Muscle layer of duodenum (tissue), 2 donors: ENCODE results near the gene C1orf159.

Experiments
- H3K27ac ChIP-seq: one replicate; pipeline ENCODE4 v1.7.0; 2013; ENCODE audit warnings: mild to moderate bottlenecking, low read length
- H3K27me3 ChIP-seq: one replicate; pipeline ENCODE4 v1.7.0; 2013; ENCODE audit warnings: low read depth, mild to moderate bottlenecking, control low read depth, low read length
- H3K36me3 ChIP-seq, 2 donors: one replicate each; pipeline ENCODE4 v1.7.0; 2013; ENCODE audit warnings: low read length in 2 of 2, control low read depth in 1 of 2, mild to moderate bottlenecking in 1 of 2; ENCODE audit not compliant: insufficient read depth in 2 of 2, control insufficient read depth in 1 of 2
- H3K4me1 ChIP-seq, 2 donors: one replicate each; pipeline ENCODE4 v1.7.0; 2013; ENCODE audit warnings: low read length in 2 of 2, mild to moderate bottlenecking in 2 of 2, control low read depth in 1 of 2, moderate library complexity in 1 of 2; ENCODE audit not compliant: insufficient read depth in 2 of 2, control insufficient read depth in 1 of 2
- H3K4me3 ChIP-seq, 2 donors: one replicate each; pipeline ENCODE4 v1.7.0; 2013; ENCODE audit warnings: low read length in 2 of 2, low read depth in 1 of 2, mild to moderate bottlenecking in 1 of 2
- H3K9me3 ChIP-seq, 2 donors: one replicate each; pipeline ENCODE4 v1.7.0; 2013; ENCODE audit warnings: low read length in 2 of 2, control low read depth in 1 of 2, mild to moderate bottlenecking in 1 of 2; ENCODE audit not compliant: control insufficient read depth in 1 of 2
- donor health status: healthy.

Gene C1orf159

GRCh38 chr1:1115786-1116700 lies at the start of gene C1orf159:
Gene C1orf159, minus strand, starts transcription at chr1:1116089. Its CDS starts 24,546 bp downstream, at chr1:1091543.
- Histone ChIP-seq H3K27ac (no peak within 1 kb of the TSS), H3K4me1 (peaks cover 0 to 13% of the 10 kb centered on the region in 2 donors), H3K27me3 (peaks cover 5% of the 10 kb centered on the region), H3K4me3 (peak within 1 kb of the TSS; percentile 37 to 85), H3K9me3 (peaks cover 0 to 6% of the 10 kb centered on the region in 2 donors), H3K36me3 (peaks cover 0 to 9% of the 10 kb centered on the region in 2 donors)

DNA sequence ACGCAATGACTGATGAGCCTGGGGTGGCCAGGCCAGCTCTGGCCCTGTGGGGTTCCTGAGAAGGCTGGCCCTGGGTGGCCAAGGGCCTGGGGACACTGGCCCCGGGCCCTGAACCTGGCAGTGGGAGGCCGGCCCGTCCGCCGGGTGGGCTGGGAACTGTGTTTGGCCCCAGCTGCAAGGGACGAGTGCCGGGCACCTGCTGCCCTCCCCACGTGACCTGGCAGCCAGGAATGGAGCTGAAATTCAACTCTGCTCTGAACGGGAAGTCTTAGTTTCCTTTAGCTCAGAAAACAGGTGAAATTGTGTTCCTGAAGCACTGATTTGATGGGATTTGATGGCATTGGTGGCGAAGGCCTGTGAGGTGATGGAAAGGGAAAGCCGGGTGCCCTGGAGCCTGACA lies 49.6 kb upstream of the C1orf159 start:
- Histone ChIP-seq H3K4me3 (peak overlapping the region in 1 of 2 donors; percentile 21), H3K4me1 (no peaks in the 10 kb centered on the region), H3K9me3 (no peaks in the 10 kb centered on the region), H3K27me3 (peaks cover 10% of the 10 kb centered on the region), H3K36me3 (no peaks in the 10 kb centered on the region), H3K27ac (no peak overlapping the region)

- Histone ChIP-seq H3K9me3 (no peaks in the 10 kb centered on the region), H3K4me3 (peak overlapping the region in 1 of 2 donors; percentile 48), H3K4me1 (no peaks in the 10 kb centered on the region), H3K27me3 (peaks cover 4% of the 10 kb centered on the region), H3K27ac (no peak overlapping the region), H3K36me3 (no peaks in the 10 kb centered on the region)
Measured at GRCh38 chr1:1164701-1165451, 49.0 kb upstream of the C1orf159 start.

DNA sequence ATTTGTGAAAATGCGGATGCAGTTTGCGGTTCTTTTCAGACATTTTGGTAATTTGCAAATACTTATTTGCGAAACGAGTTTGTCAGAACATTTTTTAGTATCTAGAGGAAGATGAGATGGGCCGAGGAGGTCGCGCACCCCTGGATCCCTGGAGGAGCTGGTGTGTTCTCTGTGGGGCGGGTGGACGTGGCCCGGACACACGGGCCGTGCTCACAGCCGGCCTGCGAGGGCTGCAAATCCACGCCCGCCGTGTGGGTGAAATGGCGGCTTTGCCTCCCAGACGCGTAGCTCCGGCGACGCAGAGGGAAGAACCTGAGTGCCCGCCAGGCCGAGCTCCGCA lies 48.4 kb upstream of the C1orf159 start:
- peaks cover 4% of the 10 kb centered on the region for H3K27me3 ChIP-seq
- H3K4me3 ChIP-seq, result peak overlapping the region in 1 of 2 donors; percentile 48
- H3K27ac ChIP-seq, result peak overlapping the region; percentile 69
- no peaks in the 10 kb centered on the region for H3K36me3 ChIP-seq
- no peaks in the 10 kb centered on the region for H3K4me1 ChIP-seq
- H3K9me3 ChIP-seq, result no peaks in the 10 kb centered on the region

GRCh38 chr1:1163538-1164070 lies 47.7 kb upstream of the C1orf159 start:
- H3K9me3 ChIP-seq, result no peaks in the 10 kb centered on the region
- peaks cover 0 to 3% of the 10 kb centered on the region in 2 donors for H3K4me1 ChIP-seq
- no peaks in the 10 kb centered on the region for H3K36me3 ChIP-seq
- H3K27ac ChIP-seq, result peak overlapping the region; percentile 69
- H3K4me3 ChIP-seq, result peak overlapping the region in 1 of 2 donors; percentile 48
- H3K27me3 ChIP-seq, result peaks cover 4% of the 10 kb centered on the region

DNA sequence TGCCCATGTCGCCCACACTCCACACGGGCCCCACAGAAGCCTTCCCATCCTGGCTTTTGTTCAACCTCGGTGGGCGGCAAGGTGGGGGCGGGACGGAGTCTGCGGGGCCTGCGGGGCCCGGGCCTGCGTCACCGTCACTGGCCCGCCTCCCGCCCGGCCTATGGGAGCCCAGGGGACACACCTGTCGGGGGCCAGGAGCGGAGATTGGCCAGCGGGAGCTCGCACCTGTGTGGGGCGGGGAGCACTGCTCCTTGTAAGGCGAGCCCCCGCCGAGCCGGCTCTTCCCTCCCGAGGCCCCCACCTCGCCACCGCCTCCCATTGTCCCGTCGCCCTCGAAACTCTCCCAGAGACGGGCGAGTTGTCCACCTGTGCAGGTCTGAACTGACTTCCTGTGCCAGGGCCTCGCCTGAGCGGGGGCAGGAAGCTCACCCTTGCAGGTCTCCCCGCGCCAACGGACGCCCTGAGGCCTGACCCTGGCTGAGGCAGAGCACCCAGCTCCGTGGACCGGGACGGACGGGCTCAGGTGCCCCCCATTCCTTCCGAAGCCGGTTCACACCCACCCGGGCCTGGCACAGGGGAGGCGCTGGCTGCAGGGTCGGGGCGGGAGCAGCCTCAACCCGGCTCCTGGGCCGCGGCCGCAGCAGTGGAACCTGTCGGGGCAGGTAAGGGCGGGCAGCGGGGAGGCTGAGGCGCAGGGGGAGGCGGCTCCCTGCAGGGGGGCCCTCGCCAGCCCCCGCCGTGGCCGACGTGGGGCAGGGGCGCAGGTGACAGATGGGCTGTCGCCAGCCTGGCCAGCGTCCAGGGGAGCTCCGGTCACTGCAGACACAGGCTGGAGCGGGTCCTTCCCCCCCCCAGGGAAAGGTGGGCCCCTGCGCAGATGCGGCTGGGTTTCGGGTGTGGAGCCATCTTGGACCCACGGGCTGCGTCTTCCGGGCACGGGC lies 47.0 kb upstream of the C1orf159 start:
- H3K4me1 ChIP-seq, result peaks cover 0 to 7% of the 10 kb centered on the region in 2 donors
- peaks cover 4% of the 10 kb centered on the region for H3K27me3 ChIP-seq
- peak overlapping the region; percentile 69 for H3K27ac ChIP-seq

DNA sequence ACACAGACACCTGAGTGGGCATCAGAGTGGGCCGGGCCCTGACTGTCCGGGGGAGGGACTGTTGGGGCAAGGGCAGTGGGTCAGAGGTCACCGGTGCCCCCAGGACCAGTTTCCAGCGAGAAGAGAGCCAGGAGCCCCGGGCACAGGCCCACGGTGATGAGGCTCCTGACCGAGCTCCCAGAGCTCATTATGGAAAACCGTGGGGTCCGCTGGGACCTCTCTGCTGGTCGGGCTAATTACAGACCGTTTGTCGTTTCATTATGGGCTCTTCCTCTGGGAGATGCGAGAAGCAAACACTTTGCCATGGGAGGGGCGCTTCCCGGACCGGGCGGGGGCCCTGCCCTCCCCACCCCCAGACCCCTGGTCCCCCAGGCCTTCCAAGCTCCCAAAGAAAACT lies 45.8 kb upstream of the C1orf159 start:
- Histone ChIP-seq H3K9me3 (no peaks in the 10 kb centered on the region), H3K4me3 (no peak overlapping the region), H3K27ac (peak overlapping the region; percentile 23), H3K4me1 (peaks cover 0 to 7% of the 10 kb centered on the region in 2 donors), H3K27me3 (peaks cover 4% of the 10 kb centered on the region), H3K36me3 (no peaks in the 10 kb centered on the region)

More for the DNA sequence above, 47.0 kb upstream of the C1orf159 start:
- Histone ChIP-seq H3K9me3 (no peaks in the 10 kb centered on the region), H3K4me3 (peak overlapping the region in 1 of 2 donors; percentile 48), H3K36me3 (no peaks in the 10 kb centered on the region)

DNA sequence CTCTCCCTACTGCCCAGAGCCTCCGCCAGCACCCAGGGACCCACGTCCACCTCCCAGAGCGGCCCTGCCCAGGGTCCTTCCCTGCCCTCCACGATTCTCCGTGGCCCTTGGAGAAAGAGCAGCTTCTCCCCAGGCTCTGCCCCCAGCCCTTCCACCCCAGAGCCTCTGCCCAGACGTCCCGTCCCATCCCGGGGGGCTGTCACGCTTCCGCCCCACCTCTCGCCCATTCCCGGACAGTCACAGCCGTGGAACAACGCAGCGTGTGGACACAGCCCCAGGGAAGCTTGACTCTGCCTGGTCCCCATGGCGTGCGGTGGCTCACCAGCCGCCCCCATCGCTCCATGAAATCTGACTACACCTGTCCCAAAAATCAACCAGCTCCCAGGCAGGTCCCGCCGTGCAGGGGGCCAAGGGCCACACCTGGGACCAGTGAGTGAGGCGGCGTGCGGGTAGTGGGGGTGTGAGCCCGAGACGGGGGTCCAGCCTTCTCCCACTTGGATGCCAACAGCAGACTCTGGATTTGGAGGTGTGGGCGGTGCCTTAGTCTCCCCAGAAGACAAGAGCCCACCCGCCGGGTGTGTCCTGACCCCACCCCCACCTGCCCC lies 45.3 kb upstream of the C1orf159 start:
- no peaks in the 10 kb centered on the region for H3K9me3 ChIP-seq
- H3K36me3 ChIP-seq, result no peaks in the 10 kb centered on the region
- H3K4me1 ChIP-seq, result peaks cover 0 to 7% of the 10 kb centered on the region in 2 donors
- no peak overlapping the region for H3K27ac ChIP-seq
- peaks cover 4% of the 10 kb centered on the region for H3K27me3 ChIP-seq
- no peak overlapping the region for H3K4me3 ChIP-seq

DNA sequence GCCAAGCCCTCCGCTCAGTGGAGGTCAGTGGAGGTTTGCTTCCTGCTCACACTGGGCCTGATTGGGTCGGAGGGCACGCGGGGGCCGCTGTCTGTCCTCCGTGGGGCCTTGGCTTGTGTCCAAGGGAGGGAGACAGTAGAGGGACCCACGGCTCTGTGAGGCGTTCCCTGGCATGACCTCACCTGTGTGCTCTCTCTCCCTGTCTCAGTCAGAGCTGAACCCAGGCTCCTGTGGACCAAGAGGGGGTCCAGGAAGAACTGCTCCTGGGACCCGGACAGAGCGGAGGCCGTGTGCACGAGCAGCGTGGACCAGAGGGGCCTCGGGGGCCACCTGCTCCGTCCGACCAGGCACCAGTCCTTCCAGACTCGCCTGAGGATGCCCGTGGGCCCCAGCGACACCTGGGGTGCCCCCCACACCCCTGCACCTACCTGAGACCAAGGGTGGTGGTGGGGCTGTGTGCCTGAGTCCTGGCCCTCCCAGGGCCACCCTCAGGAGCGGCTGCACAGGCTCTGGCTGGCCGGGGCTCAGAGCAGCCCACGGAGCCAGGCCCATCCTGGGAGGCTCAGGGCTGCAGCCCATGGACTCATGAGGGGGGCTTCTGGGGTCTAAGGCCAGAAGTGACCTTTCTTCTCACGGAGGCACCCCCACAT lies 44.5 kb upstream of the C1orf159 start:
- Histone ChIP-seq H3K36me3 (no peaks in the 10 kb centered on the region), H3K9me3 (no peaks in the 10 kb centered on the region), H3K27me3 (peaks cover 4% of the 10 kb centered on the region), H3K27ac (no peak overlapping the region), H3K4me1 (peaks cover 0 to 7% of the 10 kb centered on the region in 2 donors), H3K4me3 (no peak overlapping the region)
